GM21381 (cell line): ENCODE measurements around the gene CAPRIN1.
"Not testable (repeated sequence)": the region's sequence is repeated elsewhere in the genome, so short reads cannot be mapped to it uniquely, and the experiment has no call there.

ENCODE experiments used
- ATAC-seq: cut with Tn5 transposase; IDR thresholded peaks from one replicate; pipeline ENCODE4 v1.9.1; 2021; ENCODE audit warnings: mild to moderate bottlenecking, moderate library complexity; ENCODE audit not compliant: unreplicated experiment

CAPRIN1 gene

GRCh38 chr11:34050581-34051348, 766 bp upstream of the CAPRIN1 start:
- ATAC-seq = no peak

- ATAC-seq = peak; percentile 54
Measured at GRCh38 chr11:34052036-34052607, 591 bp downstream of the CAPRIN1 start.

- peak; percentile 0 for ATAC-seq
Measured at GRCh38 chr11:34052608-34053160, 1.2 kb downstream of the CAPRIN1 start.

- peak; percentile 35 for ATAC-seq
Measured at GRCh38 chr11:34053161-34053686, 1.7 kb downstream of the CAPRIN1 start.

- ATAC-seq = not testable (repeated sequence)
Measured at GRCh38 chr11:34054351-34054750, 2.8 kb downstream of the CAPRIN1 start.

GRCh38 chr11:34055218-34056000, 3.9 kb downstream of the CAPRIN1 start:
- no peak for ATAC-seq

GRCh38 chr11:34056672-34057071, 5.1 kb downstream of the CAPRIN1 start:
- ATAC-seq = no peak

GRCh38 chr11:34063061-34063795, 11.7 kb downstream of the CAPRIN1 start:
- ATAC-seq = no peak

- ATAC-seq = no peak
Measured at GRCh38 chr11:34064291-34064690, 12.8 kb downstream of the CAPRIN1 start.

GRCh38 chr11:34065505-34066203, 14.1 kb downstream of the CAPRIN1 start:
- no peak for ATAC-seq

- ATAC-seq = not testable (repeated sequence)
Measured at GRCh38 chr11:34066766-34067165, 15.2 kb downstream of the CAPRIN1 start.

- ATAC-seq = no peak
Measured at GRCh38 chr11:34067383-34068065, 16.0 kb downstream of the CAPRIN1 start.

GRCh38 chr11:34068111-34068510, 16.6 kb downstream of the CAPRIN1 start:
- ATAC-seq = no peak

- ATAC-seq = not testable (repeated sequence)
Measured at GRCh38 chr11:34071306-34071705, 19.8 kb downstream of the CAPRIN1 start.

- ATAC-seq = no peak
Measured at GRCh38 chr11:34072041-34072440, 20.5 kb downstream of the CAPRIN1 start.

GRCh38 chr11:34072832-34073231, 21.3 kb downstream of the CAPRIN1 start:
- no peak for ATAC-seq

- no peak for ATAC-seq
Measured at GRCh38 chr11:34074391-34074790, 22.9 kb downstream of the CAPRIN1 start.

- ATAC-seq = no peak
Measured at GRCh38 chr11:34075178-34075820, 23.8 kb downstream of the CAPRIN1 start.

GRCh38 chr11:34080609-34081008, 29.1 kb downstream of the CAPRIN1 start:
- no peak for ATAC-seq
